IPS-20b (cell line): ENCODE results near the gene UGT2B11.
"Not testable (repeated sequence)": the region's sequence is repeated elsewhere in the genome, so short reads cannot be mapped to it uniquely, and the experiment has no call there.

Experiments used
- H3K27ac ChIP-seq: one replicate; pipeline ENCODE4 v1.5.1; 2013; ENCODE audit warnings: low read length
- H3K27me3 ChIP-seq: 2 replicates; pipeline ENCODE4 v1.6.1; 2013; ENCODE audit warnings: mild to moderate bottlenecking, low read length, inconsistent platforms; ENCODE audit not compliant: insufficient read depth
- H3K36me3 ChIP-seq: 2 replicates; pipeline ENCODE4 v1.6.1; 2013; ENCODE audit warnings: low read depth, mild to moderate bottlenecking, inconsistent platforms, low read length, moderate library complexity; ENCODE audit not compliant: insufficient read depth
- H3K4me1 ChIP-seq: 2 replicates; pipeline ENCODE4 v1.6.1; 2013; ENCODE audit warnings: mild to moderate bottlenecking, control low read depth, inconsistent platforms, low read length, moderate library complexity; ENCODE audit not compliant: insufficient read depth
- H3K4me3 ChIP-seq: 2 replicates; pipeline ENCODE4 v1.5.1; 2013; ENCODE audit warnings: mild to moderate bottlenecking, low read length, inconsistent platforms
- H3K9ac ChIP-seq: 2 replicates; pipeline ENCODE4 v1.6.1; 2013; ENCODE audit warnings: low read depth, mild to moderate bottlenecking, inconsistent platforms, low read length, moderate library complexity
- H3K9me3 ChIP-seq: 2 replicates; pipeline ENCODE4 v1.6.1; 2013; ENCODE audit warnings: mild to moderate bottlenecking, low read depth, low read length, inconsistent platforms; ENCODE audit not compliant: insufficient read depth

UGT2B11 gene

DNA sequence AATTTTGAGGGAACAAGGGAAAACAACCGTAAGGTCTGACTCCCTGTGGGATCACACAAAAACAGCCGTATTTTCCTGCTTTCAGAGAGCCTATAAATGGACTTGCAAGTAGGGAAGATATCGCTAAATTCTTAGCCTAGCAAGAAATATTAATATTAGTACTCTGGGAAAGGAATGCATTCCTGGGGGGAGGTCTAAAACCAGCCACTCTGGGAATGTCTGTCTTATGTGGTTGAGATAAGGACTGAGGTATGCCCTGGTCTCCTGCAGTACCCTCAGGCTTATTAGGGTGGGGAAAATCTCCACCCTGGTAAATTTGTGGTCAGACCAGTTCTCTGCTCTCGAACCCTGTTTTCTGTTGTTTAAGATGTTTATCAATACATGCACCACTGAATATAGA is 16.0 kb downstream of the UGT2B11 start:
- H3K9me3 ChIP-seq, H3K4me3 ChIP-seq, H3K4me1 ChIP-seq, H3K27ac ChIP-seq, H3K27me3 ChIP-seq, H3K9ac ChIP-seq, H3K36me3 ChIP-seq: not testable (repeated sequence)

- Histone ChIP-seq H3K9me3 (no peaks in the 10 kb centered on the region), H3K27me3 (no peaks in the 10 kb centered on the region), H3K9ac (no peak overlapping the region), H3K36me3 (no peaks in the 10 kb centered on the region), H3K4me1 (no peaks in the 10 kb centered on the region), H3K4me3 (no peak overlapping the region), H3K27ac (no peak overlapping the region)
Observed at GRCh38 chr4:69196209-69196965, 18.2 kb downstream of the UGT2B11 start.

- H3K36me3 ChIP-seq = no peaks in the 10 kb centered on the region
- H3K27ac ChIP-seq = no peak overlapping the region
- no peaks in the 10 kb centered on the region for H3K4me1 ChIP-seq
- H3K4me3 ChIP-seq = no peak overlapping the region
- no peak overlapping the region for H3K9ac ChIP-seq
- no peaks in the 10 kb centered on the region for H3K9me3 ChIP-seq
- H3K27me3 ChIP-seq = no peaks in the 10 kb centered on the region
Observed at GRCh38 chr4:69194166-69194565, 20.4 kb downstream of the UGT2B11 start.

DNA sequence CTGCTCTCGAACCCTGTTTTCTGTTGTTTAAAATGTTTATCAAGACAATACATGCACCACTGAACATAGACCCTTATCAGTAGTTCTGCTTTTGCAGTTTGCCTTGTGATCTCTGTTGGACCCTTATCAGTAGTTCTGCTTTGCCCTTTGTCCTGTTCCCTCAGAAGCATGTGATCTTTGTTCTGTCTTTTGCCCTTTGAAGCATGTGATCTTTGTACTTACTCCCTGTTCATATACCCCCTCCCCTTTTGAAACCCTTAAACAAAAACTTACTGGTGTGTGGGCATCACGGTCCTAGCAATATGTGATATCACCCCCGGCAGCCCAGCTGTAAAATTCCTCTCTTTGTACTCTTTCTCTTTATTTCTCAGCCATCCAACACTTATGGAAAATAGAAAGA is 22.6 kb downstream of the UGT2B11 start:
- not testable (repeated sequence) for H3K4me3 ChIP-seq

DNA sequence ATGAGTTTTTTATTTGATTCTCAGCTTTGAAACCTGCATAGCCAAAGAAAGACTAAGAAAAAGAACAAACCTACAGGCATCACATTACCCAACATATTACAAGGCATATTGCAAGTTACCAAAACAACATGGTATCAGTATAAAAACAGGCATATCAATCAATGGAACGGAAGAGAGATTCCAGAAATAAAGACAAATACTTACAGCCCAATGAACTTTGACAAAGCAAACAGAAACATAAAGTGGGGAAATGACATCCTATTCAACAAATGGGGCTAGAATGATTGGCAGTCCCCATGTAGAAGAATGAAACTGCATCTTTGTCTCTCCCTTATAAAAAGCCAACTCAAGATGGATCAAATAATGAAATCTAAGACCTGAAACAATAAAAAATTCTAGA is 23.9 kb downstream of the UGT2B11 start:
- H3K4me1 ChIP-seq, H3K9ac ChIP-seq, H3K9me3 ChIP-seq, H3K36me3 ChIP-seq, H3K4me3 ChIP-seq, H3K27ac ChIP-seq, H3K27me3 ChIP-seq: not testable (repeated sequence)

More for the DNA sequence above, 22.6 kb downstream of the UGT2B11 start:
- not testable (repeated sequence) for H3K36me3 ChIP-seq, H3K27me3 ChIP-seq, H3K4me1 ChIP-seq, H3K9ac ChIP-seq, H3K9me3 ChIP-seq, H3K27ac ChIP-seq

GRCh38 chr4:69181519-69182169 is 32.9 kb downstream of the UGT2B11 start:
- H3K4me1 ChIP-seq, H3K9me3 ChIP-seq, H3K36me3 ChIP-seq, H3K9ac ChIP-seq, H3K27ac ChIP-seq, H3K4me3 ChIP-seq, H3K27me3 ChIP-seq: not testable (repeated sequence)

GRCh38 chr4:69179817-69180216 is 34.7 kb downstream of the UGT2B11 start:
- not testable (repeated sequence) for H3K4me3 ChIP-seq, H3K9ac ChIP-seq, H3K36me3 ChIP-seq, H3K27me3 ChIP-seq, H3K27ac ChIP-seq, H3K4me1 ChIP-seq, H3K9me3 ChIP-seq

DNA sequence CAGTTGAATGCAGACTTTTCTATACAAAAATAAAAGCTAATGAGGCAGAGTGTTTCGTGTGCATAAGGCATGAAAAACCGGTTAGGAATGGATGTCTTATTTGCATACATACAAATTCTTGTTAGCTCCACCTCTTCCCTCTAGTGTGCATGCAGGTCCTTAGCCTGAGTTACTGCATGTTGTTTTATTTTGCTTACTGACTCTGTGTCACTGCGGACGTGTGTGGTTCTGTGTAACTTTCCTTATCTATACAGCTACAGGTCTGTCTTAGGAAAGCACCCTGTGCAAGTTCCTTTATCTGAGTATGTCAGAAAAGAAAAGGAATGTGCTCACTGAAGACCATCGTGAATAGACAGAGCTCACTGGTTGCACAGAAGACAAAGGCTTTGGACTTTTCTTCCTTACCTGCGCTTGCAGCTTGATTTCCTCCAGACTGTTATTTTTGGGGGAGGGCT is 35.8 kb downstream of the UGT2B11 start:
- H3K36me3 ChIP-seq, H3K4me3 ChIP-seq, H3K27me3 ChIP-seq, H3K27ac ChIP-seq, H3K4me1 ChIP-seq, H3K9me3 ChIP-seq, H3K9ac ChIP-seq: not testable (repeated sequence)

GRCh38 chr4:69170233-69171134 is 44.1 kb downstream of the UGT2B11 start:
- H3K9me3 ChIP-seq, H3K4me3 ChIP-seq, H3K9ac ChIP-seq, H3K36me3 ChIP-seq, H3K27ac ChIP-seq, H3K27me3 ChIP-seq, H3K4me1 ChIP-seq: not testable (repeated sequence)

DNA sequence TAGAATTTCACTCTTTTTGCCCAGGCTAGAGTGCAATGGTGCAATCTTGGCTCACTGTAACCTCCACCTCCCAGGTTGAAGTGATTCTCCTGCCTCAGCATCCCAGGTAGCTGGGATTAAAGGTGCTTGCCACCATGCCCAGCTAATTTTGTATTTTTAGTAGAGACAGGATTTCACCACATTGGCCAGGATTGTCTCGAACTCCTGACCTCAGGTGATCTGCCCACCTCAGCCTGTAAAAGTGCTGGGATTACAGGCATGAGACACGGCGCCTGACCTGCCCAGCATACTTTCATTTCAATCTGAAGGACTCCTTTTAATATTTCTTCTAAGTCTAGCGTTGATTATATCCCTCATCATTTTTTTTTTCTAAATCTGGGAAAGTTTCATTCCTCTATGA is 45.4 kb downstream of the UGT2B11 start:
- H3K9me3 ChIP-seq, H3K4me1 ChIP-seq, H3K9ac ChIP-seq, H3K36me3 ChIP-seq, H3K4me3 ChIP-seq, H3K27ac ChIP-seq, H3K27me3 ChIP-seq: not testable (repeated sequence)

GRCh38 chr4:69167300-69167699 is 47.2 kb downstream of the UGT2B11 start:
- no peaks in the 10 kb centered on the region for H3K9me3 ChIP-seq

DNA sequence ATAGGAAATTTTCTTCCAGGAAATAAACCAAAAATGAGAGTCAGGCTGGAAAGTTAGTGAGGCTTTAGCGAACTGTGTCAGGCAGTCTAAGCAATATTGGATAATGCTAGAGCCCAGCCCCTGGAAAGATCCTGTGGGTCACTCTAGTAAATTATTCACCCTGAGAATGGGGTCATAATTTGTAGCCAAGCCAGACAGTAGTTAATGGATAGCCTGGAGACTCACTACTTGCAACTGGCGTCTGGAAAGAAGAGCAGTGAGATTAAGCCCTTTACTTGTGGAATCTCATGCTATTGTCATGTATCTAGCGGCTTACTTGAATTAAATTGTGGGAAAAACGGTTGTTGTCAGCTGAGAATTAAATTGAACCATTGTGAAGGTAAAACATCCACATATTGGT is 48.2 kb downstream of the UGT2B11 start:
- not testable (repeated sequence) for H3K4me3 ChIP-seq, H3K4me1 ChIP-seq, H3K9me3 ChIP-seq, H3K27me3 ChIP-seq, H3K36me3 ChIP-seq, H3K9ac ChIP-seq, H3K27ac ChIP-seq

More at GRCh38 chr4:69167300-69167699, 47.2 kb downstream of the UGT2B11 start:
- no peak overlapping the region for H3K4me3 ChIP-seq
- H3K27ac ChIP-seq = no peak overlapping the region
- H3K9ac ChIP-seq = no peak overlapping the region
- no peaks in the 10 kb centered on the region for H3K4me1 ChIP-seq
- H3K36me3 ChIP-seq = no peaks in the 10 kb centered on the region
- no peaks in the 10 kb centered on the region for H3K27me3 ChIP-seq
